Esophagus muscularis mucosa (tissue), 3 donors: Measurements from ENCODE around the gene THAP4.
"Not testable (repeated sequence)": the region's sequence is repeated elsewhere in the genome, so short reads cannot be mapped to it uniquely, and the experiment has no call there.

ENCODE experiments used
- POLR2A ChIP-seq: fragments of 450-650 bp; IDR thresholded peaks from one replicate; pipeline ENCODE4 v1.6.1; 2017; ENCODE audit warnings: antibody characterized with exemption, moderate library complexity, mild to moderate bottlenecking, low read depth
- POLR2AphosphoS5 ChIP-seq, 2 donors: sonication (generic); formaldehyde crosslinking; IDR thresholded peaks; one replicate each; pipeline ENCODE4 v1.6.1; 2017; ENCODE audit warnings: antibody characterized with exemption in 2 of 2
- TF ChIP-seq, protein P1 (sequence below), 3 experiments: fragments of 200-600 bp in 2 of 3; fragments of 450-650 bp in 1 of 3; sonication (generic) in 2 of 3; IDR thresholded peaks; one replicate each; pipeline ENCODE4 v1.5.1; 2017 to 2019; ENCODE audit warnings: antibody characterized with exemption in 3 of 3, mild to moderate bottlenecking in 2 of 3, moderate library complexity in 1 of 3

DNA sequence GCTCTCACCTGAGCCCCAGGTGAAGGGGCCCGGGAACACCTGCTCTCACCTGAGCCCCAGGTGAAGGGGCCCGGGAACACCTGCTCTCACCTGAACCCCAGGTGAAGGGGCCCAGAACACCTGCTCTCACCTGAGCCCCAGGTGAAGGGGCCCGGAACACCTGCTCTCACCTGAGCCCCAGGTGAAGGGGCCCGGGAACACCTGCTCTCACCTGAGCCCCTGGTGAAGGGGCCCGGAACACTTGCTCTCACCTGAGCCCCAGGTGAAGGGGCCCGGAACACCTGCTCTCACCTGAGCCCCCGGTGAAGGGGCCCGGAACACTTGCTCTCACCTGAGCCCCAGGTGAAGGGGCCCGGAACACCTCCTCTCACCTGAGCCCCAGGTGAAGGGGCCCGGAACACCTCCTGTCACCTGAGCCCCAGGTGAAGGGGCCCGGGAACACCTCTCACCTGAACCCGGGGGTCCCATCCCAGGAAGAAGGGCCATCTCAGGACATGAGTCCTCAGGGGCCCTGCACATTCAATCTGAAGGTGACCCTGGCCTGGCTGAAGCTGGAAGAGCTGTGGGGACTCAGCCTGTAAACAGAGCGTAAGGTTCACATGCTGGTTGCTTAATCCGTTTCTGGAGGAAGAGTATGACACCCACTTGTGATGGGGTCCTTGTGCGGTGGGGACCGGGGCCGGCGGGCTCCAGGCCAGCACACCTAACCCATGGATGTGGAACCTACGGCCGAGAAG is 63.9 kb downstream of the THAP4 start:
- TF ChIP-seq, protein P1, sequence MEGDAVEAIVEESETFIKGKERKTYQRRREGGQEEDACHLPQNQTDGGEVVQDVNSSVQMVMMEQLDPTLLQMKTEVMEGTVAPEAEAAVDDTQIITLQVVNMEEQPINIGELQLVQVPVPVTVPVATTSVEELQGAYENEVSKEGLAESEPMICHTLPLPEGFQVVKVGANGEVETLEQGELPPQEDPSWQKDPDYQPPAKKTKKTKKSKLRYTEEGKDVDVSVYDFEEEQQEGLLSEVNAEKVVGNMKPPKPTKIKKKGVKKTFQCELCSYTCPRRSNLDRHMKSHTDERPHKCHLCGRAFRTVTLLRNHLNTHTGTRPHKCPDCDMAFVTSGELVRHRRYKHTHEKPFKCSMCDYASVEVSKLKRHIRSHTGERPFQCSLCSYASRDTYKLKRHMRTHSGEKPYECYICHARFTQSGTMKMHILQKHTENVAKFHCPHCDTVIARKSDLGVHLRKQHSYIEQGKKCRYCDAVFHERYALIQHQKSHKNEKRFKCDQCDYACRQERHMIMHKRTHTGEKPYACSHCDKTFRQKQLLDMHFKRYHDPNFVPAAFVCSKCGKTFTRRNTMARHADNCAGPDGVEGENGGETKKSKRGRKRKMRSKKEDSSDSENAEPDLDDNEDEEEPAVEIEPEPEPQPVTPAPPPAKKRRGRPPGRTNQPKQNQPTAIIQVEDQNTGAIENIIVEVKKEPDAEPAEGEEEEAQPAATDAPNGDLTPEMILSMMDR (IDR thresholded peaks at IDR 0.05): not testable (repeated sequence)
- not testable (repeated sequence) for TF ChIP-seq POLR2AphosphoS5 (IDR thresholded peaks at IDR 0.05); POLR2A
